ENCODE measurements around the gene TAGLN.

DNA sequence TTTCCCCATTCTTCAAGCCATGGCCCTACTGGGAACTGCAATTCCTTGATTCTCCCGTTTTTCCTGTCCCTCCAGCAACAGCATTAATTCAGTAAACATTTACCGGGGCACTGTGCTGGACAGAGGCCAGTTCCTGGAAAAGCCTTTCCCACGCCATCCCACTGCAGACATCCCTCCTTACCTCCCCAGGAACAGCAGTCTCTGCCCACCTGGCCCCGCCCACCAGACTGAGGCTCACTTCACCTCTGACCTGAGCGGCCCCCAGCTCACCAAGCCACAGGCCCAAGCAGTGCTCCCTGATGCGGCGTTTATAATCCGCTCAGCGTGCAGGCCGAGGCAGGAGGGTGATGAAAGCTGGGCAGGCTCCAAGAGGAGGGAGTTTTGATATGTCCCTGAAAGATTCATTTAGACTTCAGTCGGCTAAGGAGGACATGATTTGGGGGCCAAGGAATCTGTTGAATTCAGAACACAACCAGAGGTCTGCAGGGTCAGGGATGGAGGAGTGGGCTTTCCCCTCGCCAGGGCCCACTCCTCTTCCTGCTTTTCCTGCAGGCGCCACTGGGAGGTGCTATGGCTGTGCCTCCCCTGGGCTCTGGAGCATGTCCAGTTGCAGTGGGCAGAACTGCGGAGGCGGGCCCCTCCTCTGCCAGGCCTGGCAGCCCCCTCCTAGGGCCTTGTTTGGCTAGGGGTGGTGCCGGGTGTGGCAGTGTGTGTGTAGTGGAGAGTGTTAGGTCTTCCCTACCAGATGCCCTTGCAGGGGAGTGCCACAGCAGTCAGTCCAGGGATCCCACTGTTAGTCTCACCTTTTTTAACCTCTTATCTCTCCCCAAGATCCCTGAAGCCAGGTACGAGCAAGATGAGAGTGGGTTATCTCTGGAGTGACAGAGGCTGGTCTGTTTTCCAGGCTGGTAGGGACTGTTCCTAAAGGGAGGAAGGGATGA is 1.4 kb upstream of the TAGLN start:
- no peak for TF ChIP-seq POLR2A (IDR thresholded peaks at IDR 0.05)
- TF ChIP-seq, protein P1, sequence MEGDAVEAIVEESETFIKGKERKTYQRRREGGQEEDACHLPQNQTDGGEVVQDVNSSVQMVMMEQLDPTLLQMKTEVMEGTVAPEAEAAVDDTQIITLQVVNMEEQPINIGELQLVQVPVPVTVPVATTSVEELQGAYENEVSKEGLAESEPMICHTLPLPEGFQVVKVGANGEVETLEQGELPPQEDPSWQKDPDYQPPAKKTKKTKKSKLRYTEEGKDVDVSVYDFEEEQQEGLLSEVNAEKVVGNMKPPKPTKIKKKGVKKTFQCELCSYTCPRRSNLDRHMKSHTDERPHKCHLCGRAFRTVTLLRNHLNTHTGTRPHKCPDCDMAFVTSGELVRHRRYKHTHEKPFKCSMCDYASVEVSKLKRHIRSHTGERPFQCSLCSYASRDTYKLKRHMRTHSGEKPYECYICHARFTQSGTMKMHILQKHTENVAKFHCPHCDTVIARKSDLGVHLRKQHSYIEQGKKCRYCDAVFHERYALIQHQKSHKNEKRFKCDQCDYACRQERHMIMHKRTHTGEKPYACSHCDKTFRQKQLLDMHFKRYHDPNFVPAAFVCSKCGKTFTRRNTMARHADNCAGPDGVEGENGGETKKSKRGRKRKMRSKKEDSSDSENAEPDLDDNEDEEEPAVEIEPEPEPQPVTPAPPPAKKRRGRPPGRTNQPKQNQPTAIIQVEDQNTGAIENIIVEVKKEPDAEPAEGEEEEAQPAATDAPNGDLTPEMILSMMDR (IDR thresholded peaks at IDR 0.05), result no peak
- TF ChIP-seq EP300 (IDR thresholded peaks at IDR 0.05), result no peak
- no peak for TF ChIP-seq POLR2AphosphoS5 (IDR thresholded peaks at IDR 0.05)

Measured in suprapubic skin (tissue), 4 donors.